Right ventricle myocardium superior (tissue), 1 donor: ENCODE measurements around the gene CDHR1. TPM values are rescaled to one million over a fixed set of nuclear protein-coding genes. Genes with fewer than 3 reads are reported as not detected.

Experiments
- total RNA-seq: library from RNA; stranded (reverse); fragmentation: NEBNext Ultra II Directional; extraction: Animal tissue kit (Norgen Biotek cat#: 25700); gene quantifications from one replicate; pipeline ENCODE4 v1.2.1, GENCODE V29; 2021
- donor health status: DM: no; HTN: yes; CAD: no; lungs with severe emphysema.

The CDHR1 gene
- total RNA-seq, 1 donor from 2014 or later = 0.32 TPM

Other genes starting within 250 kb of the CDHR1 start
- 394 TPM for gene GHITM, start 55.0 kb upstream of the CDHR1 start, total RNA-seq
- gene GPR15LG, start 20.7 kb upstream of the CDHR1 start, total RNA-seq = not detected
- gene LRIT2, start 31.0 kb downstream of the CDHR1 start, total RNA-seq = not detected
- gene LRIT1, start 47.0 kb downstream of the CDHR1 start, total RNA-seq = 0.13 TPM
- 1.7 TPM for gene RGR, start 50.5 kb downstream of the CDHR1 start, total RNA-seq
- 165 TPM for gene CCSER2, start 134.1 kb downstream of the CDHR1 start, total RNA-seq